Stimulated activated CD8-positive, alpha-beta memory T cell treated with anti-CD3 and anti-CD28 coated beads, Interleukin-4, amount 100 ng/mL, for 24 hours (primary cell): ENCODE measurements around the gene ZFR.
A peak's percentile ranks its signal among the peaks of the same experiment; 100 is the strongest.
"Not testable (repeated sequence)": the region's sequence is repeated elsewhere in the genome, so short reads cannot be mapped to it uniquely, and the experiment has no call there.

Source experiments
- DNase-seq: peaks from one replicate; pipeline ENCODE4 v3.0.0-alpha.2; 2020; ENCODE audit warnings: low read depth

ZFR gene

GRCh38 chr5:32319926-32320543 is 124.5 kb downstream of the ZFR start:
- no peak for DNase-seq

DNA sequence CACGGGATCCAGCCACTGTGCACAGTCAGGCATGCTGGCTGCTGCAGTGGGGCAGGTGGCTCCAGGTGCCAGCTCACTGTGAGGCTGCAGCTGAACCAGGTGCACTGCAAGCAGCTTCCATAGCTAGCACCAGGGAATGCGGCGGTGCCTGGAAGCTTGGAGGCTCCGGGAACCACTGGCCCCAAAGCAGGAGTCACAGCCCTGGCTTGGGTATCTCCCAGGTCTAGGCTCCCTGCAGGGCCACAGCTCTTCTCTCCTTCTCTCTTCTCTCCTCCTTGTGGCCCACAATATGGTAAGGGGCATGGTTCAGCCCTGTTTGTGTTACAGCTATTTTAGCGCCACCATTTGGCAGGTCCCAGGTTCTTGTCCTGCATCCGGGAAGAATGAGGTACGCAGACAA is 125.1 kb downstream of the ZFR start:
- no peak for DNase-seq

DNA sequence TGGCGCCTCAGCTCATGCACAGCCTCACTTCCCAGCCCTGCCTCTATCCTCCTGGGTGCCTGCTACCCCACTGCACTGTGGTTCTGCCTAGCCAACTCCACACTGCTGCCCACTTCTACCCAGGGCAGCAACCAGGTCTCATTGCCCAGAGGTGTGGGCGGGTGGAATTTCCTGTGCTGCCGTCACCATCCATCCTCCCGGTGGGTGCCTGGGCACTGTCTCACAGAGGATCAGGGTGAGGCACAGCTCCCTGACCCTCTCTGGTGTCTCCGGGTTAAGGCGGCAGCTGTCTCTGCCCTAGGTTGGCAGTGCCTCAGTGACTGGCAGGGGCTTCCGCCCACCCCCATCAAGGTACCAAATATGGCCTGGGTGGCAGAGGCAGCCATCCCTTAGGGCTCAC is 127.5 kb downstream of the ZFR start:
- no peak for DNase-seq

GRCh38 chr5:32315221-32316014 is 129.1 kb downstream of the ZFR start:
- no peak for DNase-seq

- no peak for DNase-seq
Measured at GRCh38 chr5:32314658-32315057, 129.9 kb downstream of the ZFR start.

DNA sequence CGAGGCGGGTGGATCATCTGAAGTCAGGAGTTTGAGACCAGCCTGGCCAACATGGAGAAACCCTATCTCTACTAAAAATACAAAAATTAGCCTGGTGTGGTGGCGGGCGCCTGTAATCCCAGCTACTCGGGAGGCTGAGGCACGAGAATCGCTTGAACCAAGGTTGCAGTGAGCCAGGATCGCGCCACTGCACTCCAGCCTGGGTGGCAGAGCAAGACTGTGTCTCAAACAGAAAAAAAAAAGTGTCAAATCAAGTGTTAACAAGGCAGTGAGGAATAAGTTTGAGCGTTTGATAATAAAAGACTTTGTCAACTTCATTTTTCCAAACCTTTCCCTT is 130.4 kb downstream of the ZFR start:
- DNase-seq: not testable (repeated sequence)

DNA sequence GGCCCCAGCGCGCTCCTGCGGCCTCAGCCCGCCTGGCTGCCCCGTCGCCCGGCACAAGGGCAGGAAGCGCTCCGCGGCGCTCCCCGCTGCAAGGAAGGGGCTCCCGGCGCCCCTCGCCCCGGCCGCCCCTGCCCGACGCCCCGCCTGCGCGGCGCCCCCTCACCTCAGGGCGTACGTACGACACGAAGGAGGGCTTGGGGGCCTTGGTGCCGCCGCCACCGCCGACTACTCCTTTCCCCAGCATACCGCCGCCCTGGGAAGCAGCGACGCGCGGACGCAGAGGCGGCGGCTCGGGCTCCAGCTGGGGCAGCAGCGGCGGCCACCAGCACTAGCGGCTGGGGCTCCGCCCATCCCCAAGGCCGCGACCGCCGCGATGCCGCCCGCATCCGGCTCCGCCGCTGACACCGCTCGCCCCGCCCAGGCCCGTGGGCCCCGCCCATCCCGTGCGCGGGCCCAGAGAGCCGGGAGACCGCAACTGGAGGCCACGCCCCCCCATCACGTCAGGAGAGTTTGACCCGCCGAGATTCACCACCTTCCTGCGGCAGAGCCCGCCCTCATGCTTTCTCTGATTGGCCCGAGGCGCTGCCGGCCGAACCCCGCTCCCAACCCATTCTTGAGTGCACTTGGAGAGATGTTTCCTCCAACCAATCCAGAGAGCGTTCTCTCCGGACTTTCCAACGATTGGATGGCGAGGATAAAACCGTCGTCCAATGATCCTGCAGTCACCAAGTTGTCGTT is 131.8 kb downstream of the ZFR start, which contains the start of gene MTMR12:
Gene MTMR12, minus strand, starts transcription at position 345 of the 738 bp plus-strand sequence. Its CDS starts 101 bp downstream, at position 244.
- peak; percentile 100 for DNase-seq

DNA sequence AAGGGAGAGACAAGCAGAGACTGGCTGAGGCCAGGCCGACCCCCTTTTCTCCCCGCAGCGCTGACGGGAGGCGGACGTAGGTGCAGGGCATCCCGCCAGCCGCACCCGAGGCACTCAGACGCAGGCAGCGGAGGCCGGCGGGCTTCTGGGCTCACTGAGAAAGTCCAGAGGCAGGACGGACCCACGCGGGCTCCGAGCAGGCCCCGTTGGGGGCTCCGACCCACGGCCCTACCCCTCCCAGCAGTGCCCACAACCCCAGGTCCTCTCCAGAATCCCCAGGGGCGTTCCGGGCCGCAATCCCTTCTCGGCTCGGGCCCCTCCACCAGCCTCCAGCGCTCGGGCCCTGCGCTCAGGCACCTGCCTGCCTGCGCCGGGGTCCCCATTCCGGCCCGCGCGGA is 132.3 kb downstream of the ZFR start:
- DNase-seq: peak; percentile 27

- no peak for DNase-seq
Measured at GRCh38 chr5:32311404-32312196, 132.9 kb downstream of the ZFR start.

GRCh38 chr5:32309761-32310160 is 134.8 kb downstream of the ZFR start:
- no peak for DNase-seq

DNA sequence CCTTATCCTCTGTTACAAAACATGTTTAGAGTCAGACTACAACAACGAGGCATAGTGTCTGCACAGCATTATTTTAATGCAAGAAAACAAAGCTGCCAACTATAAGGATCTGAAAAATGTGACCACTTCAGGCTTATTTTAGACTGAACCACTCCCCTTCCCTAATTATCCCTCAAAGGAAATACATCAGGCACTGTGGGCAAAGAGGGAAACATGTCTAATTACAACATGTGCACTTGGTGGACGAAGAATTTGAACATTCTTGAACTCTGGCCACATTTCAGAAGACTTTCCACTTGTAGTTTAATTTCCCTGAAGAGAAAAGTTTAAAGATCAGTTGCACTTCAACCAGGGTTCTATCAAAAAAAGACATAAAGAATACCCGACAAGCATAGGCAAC is 135.6 kb downstream of the ZFR start:
- DNase-seq: no peak

GRCh38 chr5:32307769-32308194 is 136.8 kb downstream of the ZFR start:
- DNase-seq: no peak

DNA sequence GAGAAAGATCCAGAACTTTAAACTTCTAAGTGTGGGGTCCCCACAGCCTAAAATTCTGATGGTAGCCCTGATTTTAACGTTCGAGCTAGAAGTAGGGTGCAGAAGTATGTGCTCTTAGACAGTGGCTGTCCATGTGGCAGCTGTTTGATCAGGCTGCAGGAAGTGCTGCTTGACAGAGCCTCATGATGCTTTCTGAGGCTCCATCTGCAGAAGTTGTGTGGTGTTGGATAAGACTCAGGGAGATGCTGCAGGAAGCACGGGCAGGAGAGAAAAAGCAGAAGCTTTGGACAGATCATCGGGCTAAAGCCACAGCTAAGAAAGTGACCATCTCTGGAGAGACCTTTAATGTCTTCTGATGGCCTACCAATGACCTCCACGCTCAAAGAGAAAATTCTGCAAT is 139.9 kb downstream of the ZFR start:
- no peak for DNase-seq
